Measurements from ENCODE around the gene FAM136A.

The FAM136A gene

DNA sequence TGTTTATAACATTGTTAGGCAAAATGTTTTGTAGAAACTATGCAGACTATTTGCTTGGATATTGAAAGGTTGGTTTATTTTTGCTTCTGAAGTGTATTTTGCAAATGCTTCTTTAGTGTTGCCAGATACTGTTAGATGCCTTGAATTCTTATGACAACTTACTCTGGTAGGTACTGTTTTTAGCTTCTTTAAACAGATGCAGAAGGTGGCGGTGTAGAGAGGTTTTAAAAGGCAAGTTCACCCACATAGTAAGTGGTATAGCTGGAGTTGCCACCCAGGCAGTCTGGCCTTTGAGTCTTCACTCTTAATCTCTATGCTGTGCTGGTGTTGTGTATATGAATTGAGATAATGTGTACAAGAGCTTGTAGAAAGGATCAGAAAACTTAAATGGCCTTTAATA is 40.4 kb downstream of the FAM136A start:
- DNase-seq (ENCODE audit: low read depth), result peak; percentile 24
- TF ChIP-seq, protein P1, sequence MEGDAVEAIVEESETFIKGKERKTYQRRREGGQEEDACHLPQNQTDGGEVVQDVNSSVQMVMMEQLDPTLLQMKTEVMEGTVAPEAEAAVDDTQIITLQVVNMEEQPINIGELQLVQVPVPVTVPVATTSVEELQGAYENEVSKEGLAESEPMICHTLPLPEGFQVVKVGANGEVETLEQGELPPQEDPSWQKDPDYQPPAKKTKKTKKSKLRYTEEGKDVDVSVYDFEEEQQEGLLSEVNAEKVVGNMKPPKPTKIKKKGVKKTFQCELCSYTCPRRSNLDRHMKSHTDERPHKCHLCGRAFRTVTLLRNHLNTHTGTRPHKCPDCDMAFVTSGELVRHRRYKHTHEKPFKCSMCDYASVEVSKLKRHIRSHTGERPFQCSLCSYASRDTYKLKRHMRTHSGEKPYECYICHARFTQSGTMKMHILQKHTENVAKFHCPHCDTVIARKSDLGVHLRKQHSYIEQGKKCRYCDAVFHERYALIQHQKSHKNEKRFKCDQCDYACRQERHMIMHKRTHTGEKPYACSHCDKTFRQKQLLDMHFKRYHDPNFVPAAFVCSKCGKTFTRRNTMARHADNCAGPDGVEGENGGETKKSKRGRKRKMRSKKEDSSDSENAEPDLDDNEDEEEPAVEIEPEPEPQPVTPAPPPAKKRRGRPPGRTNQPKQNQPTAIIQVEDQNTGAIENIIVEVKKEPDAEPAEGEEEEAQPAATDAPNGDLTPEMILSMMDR (conservative IDR thresholded peaks at IDR 0.05; ENCODE audit: low read length), result no peak

DNA sequence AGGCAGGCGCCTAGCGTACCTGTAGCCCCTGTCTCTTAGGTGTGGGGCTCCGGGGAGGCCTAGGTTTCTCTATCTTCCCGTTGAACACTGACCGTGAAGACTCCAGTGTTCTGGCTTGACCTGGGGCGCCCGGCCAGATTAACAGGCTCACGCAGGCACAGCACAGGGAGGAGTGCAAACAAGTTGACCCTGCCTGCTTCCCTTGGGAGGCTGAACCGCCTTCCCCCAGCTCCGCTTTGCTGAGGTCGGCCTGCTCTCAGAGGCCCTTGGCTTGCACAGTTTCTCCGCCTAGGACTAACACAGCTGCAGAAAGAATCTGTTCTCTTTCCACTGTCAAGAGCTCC is 43.4 kb downstream of the FAM136A start:
- peak; percentile 35 for DNase-seq (ENCODE audit: low read depth)
- peak overlapping the region; percentile 78 for H3K4me3 ChIP-seq (ENCODE audit: low read length)
- TF ChIP-seq, protein P1 (conservative IDR thresholded peaks at IDR 0.05; ENCODE audit: low read length), result no peak

More for the DNA sequence above, 40.4 kb downstream of the FAM136A start:
- no peak overlapping the region for H3K4me3 ChIP-seq (ENCODE audit: low read length)

- no peak overlapping the region for H3K4me3 ChIP-seq (ENCODE audit: low read length)
- no peak for DNase-seq (ENCODE audit: low read depth)
- TF ChIP-seq, protein P1 (conservative IDR thresholded peaks at IDR 0.05; ENCODE audit: low read length), result no peak
These were observed 46.1 kb downstream of the FAM136A start for GRCh38 chr2:70255637-70256314.

DNA sequence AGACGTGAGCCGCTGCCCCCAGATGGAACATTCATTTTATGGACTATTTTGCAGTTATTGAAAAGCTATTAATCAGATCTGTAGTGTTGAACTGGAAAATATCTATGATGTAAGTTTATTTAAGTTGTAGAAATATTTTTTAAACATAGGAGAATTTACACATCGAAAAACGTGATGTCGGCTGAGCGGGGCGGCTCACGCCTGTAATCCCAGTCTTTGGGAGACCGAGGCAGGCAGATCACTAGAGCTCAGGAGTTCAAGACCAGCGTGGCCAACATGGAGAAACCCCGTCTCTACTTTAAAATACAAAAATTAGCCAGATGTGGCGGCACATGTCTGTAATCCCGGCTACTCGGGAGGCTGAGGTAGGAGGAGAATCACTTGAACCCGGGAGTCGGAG is 51.4 kb downstream of the FAM136A start:
- TF ChIP-seq, protein P1 (conservative IDR thresholded peaks at IDR 0.05; ENCODE audit: low read length), result no peak

DNA sequence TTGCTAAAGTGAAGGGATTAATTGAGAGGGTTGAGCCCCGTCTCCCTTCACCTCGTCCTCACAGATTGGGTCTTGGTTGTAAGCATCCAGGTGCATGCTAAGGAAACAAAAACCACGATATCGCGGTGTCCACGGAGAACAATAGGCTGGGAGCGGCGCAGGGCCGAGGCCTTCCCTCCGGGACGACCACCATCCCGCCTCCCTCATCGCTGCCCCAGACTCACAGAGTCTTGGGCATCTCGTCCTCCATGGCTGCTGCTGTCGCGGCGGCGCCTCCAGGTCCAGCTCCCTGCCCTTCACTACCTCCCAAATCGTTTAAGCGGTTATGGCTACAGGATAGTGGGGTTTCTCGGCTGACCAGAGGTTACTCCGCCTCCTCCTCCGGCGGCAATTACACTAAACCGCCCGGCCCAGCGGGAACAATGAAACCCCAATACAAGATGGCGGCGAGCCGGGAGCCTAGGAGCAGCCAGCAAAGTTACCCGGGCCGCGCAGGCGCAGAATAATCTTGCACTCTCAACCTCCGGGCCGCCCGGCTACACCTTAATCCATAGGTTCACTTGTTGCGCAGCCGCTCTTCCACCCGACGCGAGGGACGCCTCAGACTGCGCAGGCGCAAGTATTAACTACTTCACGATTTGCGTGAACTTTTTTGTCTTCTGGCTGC is 53.6 kb downstream of the FAM136A start, which contains the start of gene TIA1:
Gene TIA1, minus strand, starts transcription at position 448 of the 667 bp plus-strand sequence. Its CDS starts 198 bp downstream, at position 250.
- TF ChIP-seq, protein P1 (conservative IDR thresholded peaks at IDR 0.05; ENCODE audit: low read length), result no peak
- peak within 1 kb of the TSS; percentile 97 for H3K4me3 ChIP-seq (ENCODE audit: low read length)
- DNase-seq (ENCODE audit: low read depth), result peak; percentile 97

More for the DNA sequence above, 51.4 kb downstream of the FAM136A start:
- H3K4me3 ChIP-seq (ENCODE audit: low read length), result no peak overlapping the region
- DNase-seq (ENCODE audit: low read depth), result no peak

- peak overlapping the region; percentile 97 for H3K4me3 ChIP-seq (ENCODE audit: low read length)
- TF ChIP-seq, protein P1 (conservative IDR thresholded peaks at IDR 0.05; ENCODE audit: low read length), result no peak
- DNase-seq (ENCODE audit: low read depth), result peak; percentile 20
These were observed 54.3 kb downstream of the FAM136A start for GRCh38 chr2:70247364-70248180.

Data from AG10803 (cell line).